Right lobe of liver (tissue), 6 donors: ENCODE data around the gene SIL1. TPM values are rescaled to one million over a fixed set of nuclear protein-coding genes. Genes with fewer than 3 reads are reported as not detected.

ENCODE experiments used
- ATAC-seq, 4 donors: fragments of 200-7000 bp; cut with Tn5 transposase; one replicate each; pipeline ENCODE4 v1.9.1; 2020; ENCODE audit warnings: mild to moderate bottlenecking in 4 of 4, moderate library complexity in 4 of 4
- DNase-seq, 3 donors: peaks; one replicate each; pipeline ENCODE4 v3.0.0-alpha.2; 2020
- H3K27ac ChIP-seq, 3 donors: fragments of 200-600 bp; one replicate each; pipeline ENCODE4 v1.8.0; 2022
- H3K27me3 ChIP-seq, 2 donors: fragments of 200-600 bp; one replicate each; pipeline ENCODE4 v1.8.0; 2022
- H3K36me3 ChIP-seq, 4 donors: fragments of 200-600 bp; sonication (generic) in 1 of 4; one replicate each; pipeline versions ENCODE4 v1.5.1 to v1.8.0; 2017 to 2022; ENCODE audit warnings: control low read depth in 1 of 4
- H3K4me1 ChIP-seq, 4 donors: fragments of 200-600 bp; sonication (generic) in 1 of 4; one replicate each; pipeline versions ENCODE4 v1.5.1 to v1.8.0; 2017 to 2022; ENCODE audit warnings: control low read depth in 1 of 4
- H3K4me3 ChIP-seq, 3 donors: fragments of 200-600 bp; one replicate each; pipeline ENCODE4 v1.8.0; 2022
- H3K9me3 ChIP-seq, 4 donors: fragments of 200-600 bp; sonication (generic) in 1 of 4; one replicate each; pipeline versions ENCODE4 v1.5.1 to v1.8.0; 2017 to 2022; ENCODE audit warnings: control low read depth in 1 of 4
- CTCF ChIP-seq, 4 donors: fragments of 200-600 bp in 3 of 4; fragments of 450-650 bp in 1 of 4; IDR thresholded peaks; one replicate each; pipeline versions ENCODE4 v1.5.1 to v1.8.0; 2016 to 2022; ENCODE audit warnings: antibody characterized with exemption in 4 of 4, mild to moderate bottlenecking in 2 of 4
- POLR2A ChIP-seq: fragments of 450-650 bp; IDR thresholded peaks from one replicate; pipeline ENCODE4 v1.6.1; 2017; ENCODE audit warnings: antibody characterized with exemption, mild to moderate bottlenecking
- WGBS: methylation state at CpG from one replicate; pipeline ENCODE4 v1.1.6; 2018; ENCODE audit warnings: low coverage, low lambda C conversion rate; ENCODE audit not compliant: insufficient coverage; ENCODE audit errors: missing lambda C conversion rate; 5-methylcytosine and 5-hydroxymethylcytosine counted together
- intact Hi-C, 2 donors: fragments of 100-400 bp; cut with DNase I; formaldehyde crosslinking; loops; one replicate each; pipeline versions ENCODE4 v1.11.2 to v1.14.1; 2022
- total RNA-seq, 6 experiments: library from RNA; depleted of rRNA in 2 of 6; stranded (reverse); fragments of >200 nt in 2 of 6; fragmentation: NEBNext Ultra II Directional in 3 of 6; extraction: Animal tissue kit (Norgen Biotek cat#: 25700) in 3 of 6; gene quantifications; one replicate each; pipeline versions ENCODE4 v1.1.0 to v1.2.4, GENCODE V29; 2016 to 2023
- donor health status: DM: no; HTN: yes; CAD: no.
- donor health status: DM: no; HTN: no; CAD: no.
- donor health status: DM: no; HTN: no; CAD: no.
- donor health status: DM: no; HTN: yes; CAD: no.
- donor health status: DM: no; HTN: yes; CAD: no.

SIL1 gene
- total RNA-seq, 6 experiments from 2014 or later = 57.6 to 94.9 (median 67.0) TPM

- Histone ChIP-seq H3K4me1 (no peaks in the 10 kb centered on the region), H3K27me3 (no peaks in the 10 kb centered on the region), H3K36me3 (no peaks in the 10 kb centered on the region), H3K27ac (no peak overlapping the region), H3K4me3 (no peak overlapping the region), H3K9me3 (no peaks in the 10 kb centered on the region)
- 79% methylated on average over 2 of the region's 2 CpGs for whole genome bisulfite sequencing
- intact Hi-C loops = no loop called here
- no peak for ATAC-seq
- DNase-seq = no peak
- TF ChIP-seq POLR2A (no peak), CTCF (IDR thresholded peaks at IDR 0.05) (no peak)
Observed at GRCh38 chr5:139214646-139215045, 16.5 kb upstream of the SIL1 start.

- TF ChIP-seq POLR2A = no peak
- no peak for TF ChIP-seq CTCF (IDR thresholded peaks at IDR 0.05)
- Histone ChIP-seq H3K27ac (no peak overlapping the region), H3K27me3 (no peaks in the 10 kb centered on the region), H3K36me3 (no peaks in the 10 kb centered on the region), H3K4me1 (no peaks in the 10 kb centered on the region), H3K9me3 (no peaks in the 10 kb centered on the region), H3K4me3 (no peak overlapping the region)
- ATAC-seq (no peak), DNase-seq (no peak)
- intact Hi-C loops = no loop called here
- 81% methylated on average over 2 of the region's 2 CpGs for WGBS
Observed at GRCh38 chr5:139212906-139213305, 14.7 kb upstream of the SIL1 start.

- no peaks in the 10 kb centered on the region for H3K9me3 ChIP-seq
- WGBS = 95% methylated on average over 2 of the region's 3 CpGs
- no peaks in the 10 kb centered on the region for H3K27me3 ChIP-seq
- H3K4me1 ChIP-seq = no peaks in the 10 kb centered on the region
- TF ChIP-seq CTCF (IDR thresholded peaks at IDR 0.05) = no peak
- no peak for TF ChIP-seq POLR2A
- DNase-seq = no peak
- ATAC-seq = no peak
- intact Hi-C loops = no loop called here
- no peaks in the 10 kb centered on the region for H3K36me3 ChIP-seq
- no peak overlapping the region for H3K27ac ChIP-seq
- no peak overlapping the region for H3K4me3 ChIP-seq
Observed at GRCh38 chr5:139212486-139212885, 14.3 kb upstream of the SIL1 start.

- ATAC-seq = no peak
- no peaks in the 10 kb centered on the region for H3K9me3 ChIP-seq
- no peak for TF ChIP-seq CTCF (IDR thresholded peaks at IDR 0.05)
- no peak for TF ChIP-seq POLR2A
- H3K27me3 ChIP-seq = no peaks in the 10 kb centered on the region
- intact Hi-C loops = no loop called here
- H3K36me3 ChIP-seq = no peaks in the 10 kb centered on the region
- H3K4me1 ChIP-seq = no peaks in the 10 kb centered on the region
- WGBS = 85% methylated on average over 2 of the region's 4 CpGs
- H3K27ac ChIP-seq = no peak overlapping the region
- no peak overlapping the region for H3K4me3 ChIP-seq
- DNase-seq = no peak
Observed at GRCh38 chr5:139210585-139210984, 12.4 kb upstream of the SIL1 start.
